ENCODE results near the gene ADCY2. TPM values are rescaled to one million over a fixed set of nuclear protein-coding genes. Genes with fewer than 3 reads are reported as not detected.

ADCY2 gene
- polyA plus RNA-seq, 4 donors, result 0.87 to 3.7 (median 2.2) TPM

DNA sequence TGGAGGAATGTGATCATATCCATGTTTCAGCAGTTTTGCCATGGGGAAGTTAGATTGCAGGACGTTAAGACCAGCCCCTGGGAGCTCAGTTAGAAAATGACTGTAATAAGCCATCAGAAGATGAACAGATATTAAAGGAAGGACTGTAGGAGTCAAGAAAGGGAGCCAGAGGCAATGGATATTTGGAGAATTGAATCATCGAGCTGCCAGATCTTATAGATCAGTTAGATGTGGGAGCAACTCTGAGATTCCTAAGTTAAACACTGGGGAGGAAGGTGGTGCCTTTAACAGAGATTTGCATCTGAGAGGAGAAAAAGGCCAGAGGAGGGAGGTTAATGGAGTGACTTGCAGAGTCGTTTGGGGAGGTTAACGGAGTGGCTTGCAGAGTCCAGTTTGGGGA lies 96.4 kb downstream of the ADCY2 start:
- 71 to 76% (median 73%) methylated on average over 4 of the region's 4 CpGs for WGBS, 3 donors
- DNase-seq (no peak), FAIRE-seq (no peak)
- Histone ChIP-seq H3K36me3 (ENCODE audit: control insufficient read depth in 3 of 3, insufficient read depth in 2 of 3, low read depth in 1 of 3, low read length in 3 of 3) (no peaks in the 10 kb centered on the region), H3K27ac (ENCODE audit: low read depth in 1 of 3, low read length in 2 of 3) (no peak overlapping the region), H3K9me3 (ENCODE audit: control insufficient read depth in 2 of 2, insufficient read depth in 1 of 2, low read depth in 1 of 2, low read length in 1 of 2) (peaks cover 0 to 9% of the 10 kb centered on the region in 2 donors), H3K4me1 (ENCODE audit: control insufficient read depth in 3 of 3, insufficient read depth in 2 of 3, low read depth in 1 of 3, low read length in 2 of 3) (no peaks in the 10 kb centered on the region), H3K27me3 (ENCODE audit: control insufficient read depth in 3 of 3, insufficient read depth in 3 of 3, low read length in 3 of 3) (no peaks in the 10 kb centered on the region), H3K4me3 (ENCODE audit: low read depth in 1 of 3, low read length in 3 of 3) (no peak overlapping the region)

DNA sequence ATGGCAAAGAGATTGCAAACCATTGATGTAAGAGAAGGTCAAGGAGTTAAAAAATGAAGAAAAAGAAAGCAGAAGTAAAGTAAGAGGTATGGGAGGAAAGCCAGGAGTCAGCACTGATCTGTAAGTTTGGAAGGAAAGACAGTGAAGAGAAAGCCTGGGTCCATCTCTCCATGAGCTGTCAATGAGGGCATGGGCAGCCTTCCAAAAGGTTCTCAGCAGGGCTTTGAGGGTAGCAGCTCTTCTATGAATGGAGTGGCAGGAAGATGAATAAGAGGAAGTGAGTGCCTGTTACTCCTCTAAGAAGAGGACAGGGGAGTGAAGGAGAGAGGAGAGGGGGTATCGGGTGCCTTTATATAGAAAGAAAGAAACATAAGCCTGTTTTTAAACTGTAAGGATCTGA lies 97.1 kb downstream of the ADCY2 start:
- FAIRE-seq (no peak), DNase-seq (no peak)
- H3K27me3 ChIP-seq (ENCODE audit: control insufficient read depth in 3 of 3, insufficient read depth in 3 of 3, low read length in 3 of 3), result no peaks in the 10 kb centered on the region
- no peak overlapping the region for H3K27ac ChIP-seq (ENCODE audit: low read depth in 1 of 3, low read length in 2 of 3)
- H3K36me3 ChIP-seq (ENCODE audit: control insufficient read depth in 3 of 3, insufficient read depth in 2 of 3, low read depth in 1 of 3, low read length in 3 of 3), result no peaks in the 10 kb centered on the region
- H3K4me3 ChIP-seq (ENCODE audit: low read depth in 1 of 3, low read length in 3 of 3), result no peak overlapping the region
- H3K4me1 ChIP-seq (ENCODE audit: control insufficient read depth in 3 of 3, insufficient read depth in 2 of 3, low read depth in 1 of 3, low read length in 2 of 3), result no peaks in the 10 kb centered on the region
- WGBS, 3 donors, result 83 to 96% (median 90%) methylated on average over 1 of the region's 1 CpG
- H3K9me3 ChIP-seq (ENCODE audit: control insufficient read depth in 2 of 2, insufficient read depth in 1 of 2, low read depth in 1 of 2, low read length in 1 of 2), result peaks cover 0 to 9% of the 10 kb centered on the region in 2 donors

DNA sequence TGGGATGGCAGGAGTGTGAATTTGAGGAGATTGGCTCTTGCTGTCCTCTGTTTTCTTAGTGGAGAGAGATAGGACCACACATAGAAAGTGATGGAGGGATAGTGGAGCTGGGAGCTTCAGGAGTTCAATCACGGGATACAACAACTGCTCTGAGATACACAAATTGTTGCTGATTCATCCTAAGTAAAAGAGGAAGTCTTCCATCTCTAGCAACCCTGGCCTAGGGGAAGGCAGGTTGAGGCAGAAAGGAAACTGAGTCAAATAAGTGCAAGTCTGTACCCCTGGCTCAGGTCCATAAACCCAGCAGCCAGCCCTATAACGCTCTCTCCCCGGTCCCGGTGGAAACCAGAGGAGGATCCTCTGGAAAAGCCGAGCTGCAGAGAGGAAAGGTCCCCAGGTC lies 97.7 kb downstream of the ADCY2 start:
- H3K27ac ChIP-seq (ENCODE audit: low read depth in 1 of 3, low read length in 2 of 3), result no peak overlapping the region
- H3K4me3 ChIP-seq (ENCODE audit: low read depth in 1 of 3, low read length in 3 of 3), result no peak overlapping the region
- H3K4me1 ChIP-seq (ENCODE audit: control insufficient read depth in 3 of 3, insufficient read depth in 2 of 3, low read depth in 1 of 3, low read length in 2 of 3), result no peaks in the 10 kb centered on the region
- DNase-seq, result no peak
- H3K36me3 ChIP-seq (ENCODE audit: control insufficient read depth in 3 of 3, insufficient read depth in 2 of 3, low read depth in 1 of 3, low read length in 3 of 3), result no peaks in the 10 kb centered on the region
- H3K9me3 ChIP-seq (ENCODE audit: control insufficient read depth in 2 of 2, insufficient read depth in 1 of 2, low read depth in 1 of 2, low read length in 1 of 2), result peaks cover 0 to 3% of the 10 kb centered on the region in 2 donors
- 82 to 85% (median 85%) methylated on average over 5 of the region's 5 CpGs for WGBS, 3 donors
- FAIRE-seq, result no peak
- H3K27me3 ChIP-seq (ENCODE audit: control insufficient read depth in 3 of 3, insufficient read depth in 3 of 3, low read length in 3 of 3), result no peaks in the 10 kb centered on the region

DNA sequence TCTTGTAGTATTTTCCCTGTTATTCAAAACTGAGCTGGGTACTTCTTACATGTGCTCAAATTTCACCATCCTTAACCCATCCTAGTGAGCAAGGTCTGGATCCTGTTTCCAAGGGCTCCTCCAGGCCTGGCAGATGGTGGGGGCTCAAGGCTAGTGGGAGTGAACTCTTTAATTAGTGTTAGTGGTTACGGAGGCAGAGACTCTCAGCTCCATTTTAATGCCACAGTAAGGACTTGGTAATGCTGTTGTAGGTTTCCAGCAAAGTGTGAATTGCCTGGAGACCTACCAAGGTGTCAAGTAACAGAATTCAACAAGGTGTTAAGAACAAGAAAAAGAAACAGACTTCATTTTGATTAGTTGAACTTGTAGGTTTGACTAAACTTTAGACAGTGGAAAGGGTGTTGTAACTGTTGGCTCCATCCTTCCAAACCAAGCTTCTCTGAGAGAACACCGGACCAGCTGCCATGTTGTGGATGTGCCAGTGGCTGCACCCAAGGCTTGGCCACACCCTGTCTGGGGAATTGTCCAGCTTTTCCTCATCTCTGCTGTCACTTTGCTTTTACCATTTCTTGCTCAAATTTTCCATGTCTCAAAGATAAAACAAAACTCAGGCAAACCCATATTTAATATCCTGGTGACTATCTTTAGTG lies 98.7 kb downstream of the ADCY2 start:
- no peaks in the 10 kb centered on the region for H3K4me1 ChIP-seq (ENCODE audit: control insufficient read depth in 3 of 3, insufficient read depth in 2 of 3, low read depth in 1 of 3, low read length in 2 of 3)
- no peaks in the 10 kb centered on the region for H3K27me3 ChIP-seq (ENCODE audit: control insufficient read depth in 3 of 3, insufficient read depth in 3 of 3, low read length in 3 of 3)
- no peaks in the 10 kb centered on the region for H3K9me3 ChIP-seq (ENCODE audit: control insufficient read depth in 2 of 2, insufficient read depth in 1 of 2, low read depth in 1 of 2, low read length in 1 of 2)
- WGBS, 3 donors, result 64 to 89% (median 74%) methylated on average over 2 of the region's 2 CpGs
- H3K36me3 ChIP-seq (ENCODE audit: control insufficient read depth in 3 of 3, insufficient read depth in 2 of 3, low read depth in 1 of 3, low read length in 3 of 3), result no peaks in the 10 kb centered on the region
- H3K4me3 ChIP-seq (ENCODE audit: low read depth in 1 of 3, low read length in 3 of 3), result no peak overlapping the region
- H3K27ac ChIP-seq (ENCODE audit: low read depth in 1 of 3, low read length in 2 of 3), result no peak overlapping the region
- FAIRE-seq (no peak), DNase-seq (no peak)

DNA sequence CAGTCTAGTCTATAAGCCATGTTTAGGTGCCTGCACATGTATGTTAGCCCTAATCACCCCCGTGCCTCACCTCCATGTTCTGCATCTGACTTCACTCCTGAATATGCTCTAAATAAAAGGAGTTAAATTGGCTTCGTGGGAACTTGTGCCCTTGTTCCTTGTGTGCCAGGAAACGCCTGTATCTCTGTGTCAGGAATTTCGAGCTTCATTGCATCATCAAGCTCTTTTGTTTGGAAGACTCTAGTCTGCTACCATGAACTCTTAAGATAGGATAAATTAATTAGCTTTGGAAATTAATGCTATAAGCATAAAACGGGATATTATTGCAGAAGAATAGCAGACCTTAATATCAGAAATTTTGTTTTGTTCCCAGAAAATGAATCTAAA lies 99.2 kb downstream of the ADCY2 start:
- Histone ChIP-seq H3K27me3 (ENCODE audit: control insufficient read depth in 3 of 3, insufficient read depth in 3 of 3, low read length in 3 of 3) (no peaks in the 10 kb centered on the region), H3K4me3 (ENCODE audit: low read depth in 1 of 3, low read length in 3 of 3) (no peak overlapping the region), H3K9me3 (ENCODE audit: control insufficient read depth in 2 of 2, insufficient read depth in 1 of 2, low read depth in 1 of 2, low read length in 1 of 2) (no peaks in the 10 kb centered on the region), H3K4me1 (ENCODE audit: control insufficient read depth in 3 of 3, insufficient read depth in 2 of 3, low read depth in 1 of 3, low read length in 2 of 3) (no peaks in the 10 kb centered on the region), H3K27ac (ENCODE audit: low read depth in 1 of 3, low read length in 2 of 3) (no peak overlapping the region), H3K36me3 (ENCODE audit: control insufficient read depth in 3 of 3, insufficient read depth in 2 of 3, low read depth in 1 of 3, low read length in 3 of 3) (no peaks in the 10 kb centered on the region)
- DNase-seq (no peak), FAIRE-seq (no peak)
- 55 to 64% (median 61%) methylated on average over 5 of the region's 5 CpGs for WGBS, 3 donors

DNA sequence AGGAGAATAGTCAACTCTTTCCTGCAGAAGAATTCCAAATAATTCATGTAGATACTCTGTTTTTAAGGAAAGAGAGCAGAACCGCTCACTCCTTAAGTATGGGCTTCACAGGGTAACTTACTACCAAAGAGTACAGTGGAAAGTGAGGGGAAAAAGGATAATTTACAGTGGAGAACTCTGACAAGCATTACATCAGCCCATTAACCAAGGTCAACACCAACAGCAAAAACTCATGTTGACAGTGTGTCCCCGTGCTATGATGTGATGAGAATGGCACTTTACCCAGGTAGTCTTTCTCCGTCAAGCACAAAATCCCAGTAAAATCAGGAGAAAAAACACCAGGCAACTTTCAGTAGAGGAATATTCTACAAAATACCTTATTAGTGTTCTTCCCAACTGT lies 104.3 kb downstream of the ADCY2 start:
- H3K27me3 ChIP-seq (ENCODE audit: control insufficient read depth in 3 of 3, insufficient read depth in 3 of 3, low read length in 3 of 3), result no peaks in the 10 kb centered on the region
- no peak for FAIRE-seq
- WGBS, 3 donors, result 81 to 91% (median 88%) methylated on average over 3 of the region's 3 CpGs

DNA sequence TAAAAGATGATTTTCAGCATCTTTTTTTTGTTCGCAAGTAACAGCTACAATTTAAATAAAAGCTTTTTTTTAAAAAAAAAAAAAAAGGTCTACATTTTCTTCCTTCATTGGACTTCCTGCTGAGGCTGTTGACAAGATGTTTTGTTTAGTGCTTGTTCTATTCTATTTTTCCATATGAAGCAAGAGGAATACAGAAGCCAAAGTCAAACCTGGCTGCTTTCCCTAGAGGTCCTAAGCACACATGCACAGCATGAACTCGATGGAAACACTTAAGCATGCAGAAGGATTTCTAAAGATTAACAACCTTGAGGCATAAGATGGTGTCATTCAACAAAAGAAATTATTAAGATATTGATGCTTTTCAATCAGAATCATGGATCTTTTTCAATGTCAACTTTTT lies 105.1 kb downstream of the ADCY2 start:
- Histone ChIP-seq H3K27me3 (ENCODE audit: control insufficient read depth in 3 of 3, insufficient read depth in 3 of 3, low read length in 3 of 3) (no peaks in the 10 kb centered on the region), H3K36me3 (ENCODE audit: control insufficient read depth in 3 of 3, insufficient read depth in 2 of 3, low read depth in 1 of 3, low read length in 3 of 3) (no peaks in the 10 kb centered on the region), H3K4me1 (ENCODE audit: control insufficient read depth in 3 of 3, insufficient read depth in 2 of 3, low read depth in 1 of 3, low read length in 2 of 3) (no peaks in the 10 kb centered on the region), H3K4me3 (ENCODE audit: low read depth in 1 of 3, low read length in 3 of 3) (no peak overlapping the region), H3K27ac (ENCODE audit: low read depth in 1 of 3, low read length in 2 of 3) (no peak overlapping the region), H3K9me3 (ENCODE audit: control insufficient read depth in 2 of 2, insufficient read depth in 1 of 2, low read depth in 1 of 2, low read length in 1 of 2) (no peaks in the 10 kb centered on the region)
- FAIRE-seq (no peak), DNase-seq (no peak)
- 71 to 74% (median 74%) methylated on average over 2 of the region's 2 CpGs for WGBS, 3 donors

More for the DNA sequence above, 104.3 kb downstream of the ADCY2 start:
- Histone ChIP-seq H3K4me1 (ENCODE audit: control insufficient read depth in 3 of 3, insufficient read depth in 2 of 3, low read depth in 1 of 3, low read length in 2 of 3) (no peaks in the 10 kb centered on the region), H3K36me3 (ENCODE audit: control insufficient read depth in 3 of 3, insufficient read depth in 2 of 3, low read depth in 1 of 3, low read length in 3 of 3) (no peaks in the 10 kb centered on the region), H3K27ac (ENCODE audit: low read depth in 1 of 3, low read length in 2 of 3) (no peak overlapping the region), H3K4me3 (ENCODE audit: low read depth in 1 of 3, low read length in 3 of 3) (no peak overlapping the region), H3K9me3 (ENCODE audit: control insufficient read depth in 2 of 2, insufficient read depth in 1 of 2, low read depth in 1 of 2, low read length in 1 of 2) (no peaks in the 10 kb centered on the region)
- no peak for DNase-seq

DNA sequence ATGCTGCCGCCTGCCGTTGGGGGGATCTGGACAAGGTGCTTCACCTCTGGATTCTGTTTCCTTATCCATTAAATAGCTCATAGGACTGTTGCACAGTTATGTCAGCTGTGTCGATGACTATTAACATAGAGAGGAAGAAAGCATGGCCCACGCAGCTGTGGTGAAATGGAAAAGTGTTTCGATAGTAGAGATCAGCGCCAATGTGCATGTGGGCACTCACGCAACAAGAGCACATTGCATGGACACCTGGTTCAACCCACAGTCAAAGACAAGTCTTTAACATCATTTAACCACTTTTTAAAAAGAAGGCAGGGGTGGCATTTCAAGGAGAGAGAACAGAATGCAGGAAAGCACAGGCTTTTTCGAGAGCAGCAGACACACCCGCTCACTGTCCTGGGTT lies 107.6 kb downstream of the ADCY2 start:
- 89 to 91% (median 90%) methylated on average over 9 of the region's 9 CpGs for WGBS, 3 donors
- H3K4me3 ChIP-seq (ENCODE audit: low read depth in 1 of 3, low read length in 3 of 3), result no peak overlapping the region
- no peak for FAIRE-seq
- no peak overlapping the region for H3K27ac ChIP-seq (ENCODE audit: low read depth in 1 of 3, low read length in 2 of 3)
- no peaks in the 10 kb centered on the region for H3K9me3 ChIP-seq (ENCODE audit: control insufficient read depth in 2 of 2, insufficient read depth in 1 of 2, low read depth in 1 of 2, low read length in 1 of 2)
- H3K27me3 ChIP-seq (ENCODE audit: control insufficient read depth in 3 of 3, insufficient read depth in 3 of 3, low read length in 3 of 3), result no peaks in the 10 kb centered on the region
- H3K4me1 ChIP-seq (ENCODE audit: control insufficient read depth in 3 of 3, insufficient read depth in 2 of 3, low read depth in 1 of 3, low read length in 2 of 3), result no peaks in the 10 kb centered on the region
- no peaks in the 10 kb centered on the region for H3K36me3 ChIP-seq (ENCODE audit: control insufficient read depth in 3 of 3, insufficient read depth in 2 of 3, low read depth in 1 of 3, low read length in 3 of 3)
- DNase-seq, result no peak

DNA sequence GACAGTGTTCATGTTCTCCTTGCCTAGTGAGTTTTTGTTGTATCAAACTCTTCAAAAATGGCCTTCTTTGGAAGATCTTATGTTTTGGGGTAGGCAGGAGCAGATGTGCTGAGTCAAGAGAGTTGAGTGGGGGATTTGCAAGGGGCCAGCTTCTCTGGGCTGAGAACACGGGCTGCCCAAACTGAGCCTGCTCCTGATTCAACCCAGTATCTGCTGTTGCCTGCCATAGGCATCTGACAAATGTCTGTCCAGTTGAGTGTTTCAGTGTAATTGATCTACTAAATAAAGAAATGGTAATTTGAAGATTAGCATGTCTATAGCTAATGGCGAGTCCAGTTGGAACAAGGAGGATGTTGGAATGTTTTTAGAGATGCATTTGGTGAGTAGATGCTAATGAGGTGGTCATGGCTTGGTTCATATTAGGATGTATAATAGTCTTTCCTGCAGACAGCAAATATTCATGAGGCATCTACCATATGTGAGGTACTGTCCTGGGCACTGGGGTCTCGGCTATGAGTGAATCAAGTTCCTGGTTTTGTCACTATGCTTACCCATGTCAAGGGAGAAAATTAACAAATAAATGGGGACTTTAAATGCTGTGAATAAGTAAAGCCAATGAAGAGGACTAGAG lies 119.5 kb downstream of the ADCY2 start:
- no peaks in the 10 kb centered on the region for H3K4me1 ChIP-seq (ENCODE audit: control insufficient read depth in 3 of 3, insufficient read depth in 2 of 3, low read depth in 1 of 3, low read length in 2 of 3)
- H3K9me3 ChIP-seq (ENCODE audit: control insufficient read depth in 2 of 2, insufficient read depth in 1 of 2, low read depth in 1 of 2, low read length in 1 of 2), result no peaks in the 10 kb centered on the region
- no peaks in the 10 kb centered on the region for H3K27me3 ChIP-seq (ENCODE audit: control insufficient read depth in 3 of 3, insufficient read depth in 3 of 3, low read length in 3 of 3)
- no peak overlapping the region for H3K27ac ChIP-seq (ENCODE audit: low read depth in 1 of 3, low read length in 2 of 3)
- no peak overlapping the region for H3K4me3 ChIP-seq (ENCODE audit: low read depth in 1 of 3, low read length in 3 of 3)
- 73 to 84% (median 84%) methylated on average over 3 of the region's 3 CpGs for WGBS, 3 donors
- H3K36me3 ChIP-seq (ENCODE audit: control insufficient read depth in 3 of 3, insufficient read depth in 2 of 3, low read depth in 1 of 3, low read length in 3 of 3), result no peaks in the 10 kb centered on the region
- DNase-seq (no peak), FAIRE-seq (no peak)
